Peyer's patch (tissue), 4 donors: Measurements from ENCODE around the gene ACADVL.

Experiments used
- POLR2A ChIP-seq, 2 donors: fragments of 450-650 bp; IDR thresholded peaks; one replicate each; pipeline ENCODE4 v1.5.1; 2017; ENCODE audit warnings: antibody characterized with exemption in 2 of 2, mild to moderate bottlenecking in 2 of 2, moderate library complexity in 2 of 2
- TF ChIP-seq, protein P1 (sequence below), 6 experiments: fragments of 450-650 bp in 4 of 6; fragments of 200-600 bp in 2 of 6; sonication (generic) in 1 of 6; IDR thresholded peaks; one replicate each; pipeline ENCODE4 v1.5.1; 2017 to 2019; ENCODE audit warnings: antibody characterized with exemption in 6 of 6, mild to moderate bottlenecking in 3 of 6, moderate library complexity in 1 of 6

DNA sequence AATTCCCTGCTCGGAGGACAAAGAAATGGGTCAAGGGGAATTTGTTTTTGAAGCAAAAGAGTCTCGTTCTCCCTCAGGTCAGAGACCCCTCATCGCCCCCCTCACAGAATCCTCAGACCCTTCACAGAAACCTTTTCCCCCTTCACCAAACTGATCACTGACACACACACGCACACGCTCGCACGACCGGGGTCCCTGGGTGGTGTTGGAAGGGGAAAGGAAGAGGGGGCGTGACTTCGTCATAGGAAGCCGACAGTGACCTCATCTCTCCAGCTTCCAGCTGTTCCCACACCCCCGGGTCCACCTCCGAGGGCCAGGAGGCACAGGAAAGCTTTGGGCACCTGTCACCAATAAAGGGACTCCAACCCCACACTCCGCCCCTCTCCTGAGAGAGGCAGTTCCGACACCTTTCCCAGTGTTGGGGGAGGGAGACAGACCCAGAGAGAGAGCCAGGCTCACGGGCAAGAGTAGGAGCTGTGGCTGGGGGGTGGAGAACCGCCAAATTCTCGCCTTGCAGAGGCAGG lies 41.7 kb upstream of the ACADVL start:
- TF ChIP-seq POLR2A (IDR thresholded peaks at IDR 0.05), result no peak
- TF ChIP-seq, protein P1, sequence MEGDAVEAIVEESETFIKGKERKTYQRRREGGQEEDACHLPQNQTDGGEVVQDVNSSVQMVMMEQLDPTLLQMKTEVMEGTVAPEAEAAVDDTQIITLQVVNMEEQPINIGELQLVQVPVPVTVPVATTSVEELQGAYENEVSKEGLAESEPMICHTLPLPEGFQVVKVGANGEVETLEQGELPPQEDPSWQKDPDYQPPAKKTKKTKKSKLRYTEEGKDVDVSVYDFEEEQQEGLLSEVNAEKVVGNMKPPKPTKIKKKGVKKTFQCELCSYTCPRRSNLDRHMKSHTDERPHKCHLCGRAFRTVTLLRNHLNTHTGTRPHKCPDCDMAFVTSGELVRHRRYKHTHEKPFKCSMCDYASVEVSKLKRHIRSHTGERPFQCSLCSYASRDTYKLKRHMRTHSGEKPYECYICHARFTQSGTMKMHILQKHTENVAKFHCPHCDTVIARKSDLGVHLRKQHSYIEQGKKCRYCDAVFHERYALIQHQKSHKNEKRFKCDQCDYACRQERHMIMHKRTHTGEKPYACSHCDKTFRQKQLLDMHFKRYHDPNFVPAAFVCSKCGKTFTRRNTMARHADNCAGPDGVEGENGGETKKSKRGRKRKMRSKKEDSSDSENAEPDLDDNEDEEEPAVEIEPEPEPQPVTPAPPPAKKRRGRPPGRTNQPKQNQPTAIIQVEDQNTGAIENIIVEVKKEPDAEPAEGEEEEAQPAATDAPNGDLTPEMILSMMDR (IDR thresholded peaks at IDR 0.05), result no peak
